Neutrophil (primary cell): Measurements from ENCODE around the gene CALML5.

Source experiments
- H3K27ac ChIP-seq: fragments of 200-600 bp; sonication (generic); 2 replicates; pipeline ENCODE4 v1.5.1; 2016; ENCODE audit warnings: mild to moderate bottlenecking, moderate library complexity
- H3K27me3 ChIP-seq: fragments of 200-600 bp; sonication (generic); 2 replicates; pipeline ENCODE4 v1.6.0; 2016; ENCODE audit warnings: mild to moderate bottlenecking
- H3K36me3 ChIP-seq: fragments of 200-600 bp; sonication (generic); 2 replicates; pipeline ENCODE4 v1.5.1; 2017
- H3K4me1 ChIP-seq, 2 experiments: fragments of 200-600 bp in 1 of 2; sonication (generic) in 1 of 2; 1 replicate in 1 of 2; 2 replicates in 1 of 2; pipeline versions ENCODE4 v1.5.1 to v1.6.1; 2013 to 2016; ENCODE audit warnings: low read depth in 1 of 2, low read length in 1 of 2, mild to moderate bottlenecking in 1 of 2, moderate library complexity in 1 of 2; ENCODE audit not compliant: control insufficient read depth in 1 of 2, insufficient read depth in 1 of 2
- H3K4me3 ChIP-seq, 2 experiments: fragments of 200-600 bp in 1 of 2; sonication (generic) in 1 of 2; 1 replicate in 1 of 2; 2 replicates in 1 of 2; pipeline ENCODE4 v1.5.1; 2013 to 2016; ENCODE audit warnings: low read depth in 1 of 2, low read length in 1 of 2, mild to moderate bottlenecking in 1 of 2, moderate library complexity in 1 of 2
- H3K9me3 ChIP-seq: fragments of 200-600 bp; sonication (generic); 2 replicates; pipeline ENCODE4 v1.5.1; 2016
- TF ChIP-seq, protein P1 (sequence below): fragments of 200-600 bp; sonication (generic); IDR thresholded peaks from 2 replicates; pipeline ENCODE4 v1.5.1; 2016; ENCODE audit warnings: antibody characterized with exemption

CALML5 gene

DNA sequence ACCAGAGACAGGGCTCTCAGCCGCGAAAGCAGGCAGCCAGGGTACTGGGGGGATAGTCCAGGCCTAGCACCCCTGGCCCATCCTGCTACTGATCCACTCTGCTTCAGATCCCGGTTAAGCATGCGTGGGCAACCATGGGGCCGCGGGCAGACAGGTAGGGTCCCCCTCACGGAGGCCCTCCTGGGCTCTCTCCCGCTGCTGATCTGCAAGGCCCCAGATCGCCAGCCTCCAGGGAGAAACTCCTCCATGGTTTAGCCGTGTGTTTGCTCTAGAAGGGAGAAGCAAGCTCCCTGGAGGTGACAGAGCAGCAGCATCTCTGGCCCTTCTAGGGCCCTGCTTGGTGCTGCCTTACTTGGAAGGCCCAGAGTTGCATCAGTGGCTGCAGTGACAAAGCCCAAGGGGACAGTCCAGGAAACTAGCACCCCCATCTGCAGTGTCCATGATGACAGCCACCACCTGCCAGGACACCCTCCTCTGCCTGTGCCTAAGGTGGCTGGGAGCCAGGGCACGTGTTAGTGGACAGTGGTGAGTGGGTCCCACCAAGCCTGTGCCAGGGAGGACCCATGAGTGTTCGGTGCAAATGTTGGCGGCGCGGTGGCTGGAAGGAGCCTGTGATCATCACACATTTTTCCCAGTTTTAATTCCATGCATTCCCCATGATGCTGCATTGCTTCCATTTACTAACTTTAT, 29.2 kb downstream of the CALML5 start:
- Histone ChIP-seq H3K27me3 (no peaks in the 10 kb centered on the region), H3K36me3 (no peaks in the 10 kb centered on the region), H3K9me3 (no peaks in the 10 kb centered on the region), H3K4me1 (no peaks in the 10 kb centered on the region), H3K27ac (no peak overlapping the region), H3K4me3 (no peak overlapping the region)
- TF ChIP-seq, protein P1, sequence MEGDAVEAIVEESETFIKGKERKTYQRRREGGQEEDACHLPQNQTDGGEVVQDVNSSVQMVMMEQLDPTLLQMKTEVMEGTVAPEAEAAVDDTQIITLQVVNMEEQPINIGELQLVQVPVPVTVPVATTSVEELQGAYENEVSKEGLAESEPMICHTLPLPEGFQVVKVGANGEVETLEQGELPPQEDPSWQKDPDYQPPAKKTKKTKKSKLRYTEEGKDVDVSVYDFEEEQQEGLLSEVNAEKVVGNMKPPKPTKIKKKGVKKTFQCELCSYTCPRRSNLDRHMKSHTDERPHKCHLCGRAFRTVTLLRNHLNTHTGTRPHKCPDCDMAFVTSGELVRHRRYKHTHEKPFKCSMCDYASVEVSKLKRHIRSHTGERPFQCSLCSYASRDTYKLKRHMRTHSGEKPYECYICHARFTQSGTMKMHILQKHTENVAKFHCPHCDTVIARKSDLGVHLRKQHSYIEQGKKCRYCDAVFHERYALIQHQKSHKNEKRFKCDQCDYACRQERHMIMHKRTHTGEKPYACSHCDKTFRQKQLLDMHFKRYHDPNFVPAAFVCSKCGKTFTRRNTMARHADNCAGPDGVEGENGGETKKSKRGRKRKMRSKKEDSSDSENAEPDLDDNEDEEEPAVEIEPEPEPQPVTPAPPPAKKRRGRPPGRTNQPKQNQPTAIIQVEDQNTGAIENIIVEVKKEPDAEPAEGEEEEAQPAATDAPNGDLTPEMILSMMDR, result no peak

GRCh38 chr10:5469353-5470061, 29.9 kb downstream of the CALML5 start:
- TF ChIP-seq, protein P1, result no peak

GRCh38 chr10:5468262-5469106, 30.9 kb downstream of the CALML5 start:
- TF ChIP-seq, protein P1, result no peak
- no peak overlapping the region for H3K27ac ChIP-seq

More at GRCh38 chr10:5469353-5470061, 29.9 kb downstream of the CALML5 start:
- no peaks in the 10 kb centered on the region for H3K27me3 ChIP-seq
- H3K9me3 ChIP-seq, result no peaks in the 10 kb centered on the region
- no peaks in the 10 kb centered on the region for H3K36me3 ChIP-seq
- no peak overlapping the region for H3K4me3 ChIP-seq
- H3K27ac ChIP-seq, result no peak overlapping the region
- no peaks in the 10 kb centered on the region for H3K4me1 ChIP-seq

DNA sequence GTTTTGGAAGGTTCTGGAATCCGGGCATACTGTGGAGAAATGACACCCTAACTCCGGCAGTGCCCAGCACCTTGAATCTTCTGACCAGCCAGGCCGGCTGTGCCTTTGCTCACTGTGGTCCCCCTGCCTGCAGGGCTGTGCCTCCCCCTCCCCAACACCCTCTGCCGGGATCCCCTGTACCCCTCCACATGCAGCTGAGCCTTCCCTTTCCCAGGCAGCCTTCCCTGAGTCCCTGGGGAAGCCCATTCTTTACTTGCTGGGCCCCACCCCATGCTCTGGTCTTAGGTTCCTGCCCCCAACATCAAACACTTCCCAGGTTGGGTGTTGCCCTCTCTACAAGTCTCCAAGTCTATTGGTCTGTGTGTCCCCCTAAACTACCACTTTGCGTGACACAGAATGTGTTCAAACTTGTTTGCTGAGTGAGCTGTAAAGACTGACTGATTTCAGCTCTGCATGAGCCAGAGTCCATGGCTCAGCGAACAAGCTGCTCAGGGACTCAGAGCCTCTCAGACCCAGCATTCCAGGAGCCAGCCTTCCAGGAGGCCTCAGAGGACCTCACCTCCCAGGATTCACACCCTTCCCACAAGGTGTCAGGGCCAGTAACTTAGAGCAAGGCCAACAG, 31.6 kb downstream of the CALML5 start:
- H3K9me3 ChIP-seq, result no peaks in the 10 kb centered on the region
- no peak overlapping the region for H3K27ac ChIP-seq
- no peaks in the 10 kb centered on the region for H3K27me3 ChIP-seq
- TF ChIP-seq, protein P1, result no peak
- H3K4me1 ChIP-seq, result no peaks in the 10 kb centered on the region
- no peak overlapping the region for H3K4me3 ChIP-seq
- H3K36me3 ChIP-seq, result no peaks in the 10 kb centered on the region

More at GRCh38 chr10:5468262-5469106, 30.9 kb downstream of the CALML5 start:
- Histone ChIP-seq H3K36me3 (no peaks in the 10 kb centered on the region), H3K4me3 (no peak overlapping the region), H3K9me3 (no peaks in the 10 kb centered on the region), H3K4me1 (no peaks in the 10 kb centered on the region), H3K27me3 (no peaks in the 10 kb centered on the region)

DNA sequence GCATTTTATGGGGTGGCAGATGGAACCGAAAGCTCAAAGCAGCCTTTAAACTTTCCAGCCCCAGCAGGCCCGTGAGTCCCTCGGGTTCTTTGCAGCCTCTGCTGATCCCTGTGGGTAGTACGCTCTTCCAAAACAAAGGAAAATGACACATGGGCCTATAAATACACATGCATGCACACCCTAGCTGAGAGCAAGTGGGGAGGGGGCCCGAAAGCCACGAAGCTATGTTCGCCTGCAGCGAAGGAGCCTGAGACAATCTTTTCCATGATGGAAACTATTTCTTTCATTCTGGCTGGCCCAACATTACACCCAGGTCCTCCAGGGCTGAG, 32.2 kb downstream of the CALML5 start:
- TF ChIP-seq, protein P1, result no peak
- no peaks in the 10 kb centered on the region for H3K36me3 ChIP-seq
- no peaks in the 10 kb centered on the region for H3K9me3 ChIP-seq
- H3K4me1 ChIP-seq, result no peaks in the 10 kb centered on the region
- no peaks in the 10 kb centered on the region for H3K27me3 ChIP-seq
- H3K4me3 ChIP-seq, result no peak overlapping the region
- H3K27ac ChIP-seq, result no peak overlapping the region
